A673 (cell line): ENCODE results near the gene TUBB3.

Source experiments
- CTCF ChIP-seq: fragments of 300-800, 200-600 bp; sonication (generic); conservative IDR thresholded peaks from 2 replicates; pipeline ENCODE4 v1.5.1; 2017; ENCODE audit warnings: low read depth, mild to moderate bottlenecking, antibody characterized with exemption, low read length, moderate library complexity, mixed read lengths
- EZH2 ChIP-seq: fragments of 200-600 bp; sonication (generic); IDR thresholded peaks from 2 replicates; pipeline ENCODE4 v1.6.1; 2017; ENCODE audit warnings: borderline replicate concordance, low read depth, mild to moderate bottlenecking, mixed read lengths, antibody characterized with exemption, low read length; ENCODE audit not compliant: poor library complexity, severe bottlenecking

GRCh38 chr16:89969741-89970410 lies 46.7 kb downstream of the TUBB3 start:
- TF ChIP-seq CTCF (no peak), EZH2 (no peak)
